ENCODE measurements around the gene UMODL1.

The UMODL1 gene

DNA sequence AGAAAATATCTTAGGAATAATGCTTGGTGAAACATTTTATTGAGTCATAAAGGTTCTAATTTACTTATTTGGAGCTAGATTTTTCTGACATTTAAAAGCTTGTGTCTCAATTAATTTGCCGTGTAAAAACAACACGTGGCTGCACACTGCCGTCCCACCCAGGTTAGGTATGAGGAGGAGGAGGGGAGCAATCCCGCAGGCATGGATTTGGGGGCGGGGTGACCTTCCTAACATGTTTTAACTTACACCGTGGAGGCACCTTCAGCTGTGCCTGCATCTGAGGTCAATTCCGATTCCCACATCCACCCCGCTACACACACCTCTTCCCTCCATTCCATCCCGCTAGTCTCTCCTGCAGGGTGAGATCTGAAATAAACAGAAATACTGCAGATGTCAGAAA lies 28.5 kb upstream of the UMODL1 start:
- POLR2A ChIA-PET (ENCODE audit: low non-redundant PET): no interaction called here

DNA sequence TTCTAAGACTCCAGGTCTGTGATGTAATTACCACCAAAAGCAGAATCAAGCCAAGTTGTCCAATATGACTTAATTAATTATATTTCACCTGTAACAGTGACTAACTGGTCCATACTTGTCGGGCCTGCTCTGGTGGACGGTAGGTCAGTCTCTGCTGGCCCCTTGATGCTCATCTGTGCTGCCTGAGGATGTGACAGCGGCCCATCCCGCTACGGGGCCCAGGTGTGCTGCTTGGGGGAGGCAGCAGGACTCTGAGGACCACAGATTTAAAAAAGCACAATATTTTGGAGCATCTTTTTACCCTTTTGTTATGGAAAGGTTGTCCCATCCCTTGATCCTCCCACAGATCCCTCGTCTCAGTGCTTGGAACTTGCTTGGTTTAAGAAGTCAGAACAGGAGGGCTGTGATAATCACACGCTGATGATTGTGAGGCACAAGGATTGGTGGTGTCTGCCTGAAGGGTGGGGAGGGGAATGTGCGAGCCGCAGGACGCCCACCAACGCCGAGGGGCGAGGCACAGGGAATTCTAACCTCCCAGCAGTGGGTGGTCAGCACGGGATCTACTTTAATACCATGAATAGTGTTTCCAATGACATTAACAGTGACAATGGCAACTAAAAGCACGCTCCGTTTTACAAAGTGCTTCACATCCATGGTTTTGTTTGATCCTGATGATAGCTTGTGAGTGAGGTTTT lies 27.8 kb upstream of the UMODL1 start:
- TF ChIP-seq, protein P1, sequence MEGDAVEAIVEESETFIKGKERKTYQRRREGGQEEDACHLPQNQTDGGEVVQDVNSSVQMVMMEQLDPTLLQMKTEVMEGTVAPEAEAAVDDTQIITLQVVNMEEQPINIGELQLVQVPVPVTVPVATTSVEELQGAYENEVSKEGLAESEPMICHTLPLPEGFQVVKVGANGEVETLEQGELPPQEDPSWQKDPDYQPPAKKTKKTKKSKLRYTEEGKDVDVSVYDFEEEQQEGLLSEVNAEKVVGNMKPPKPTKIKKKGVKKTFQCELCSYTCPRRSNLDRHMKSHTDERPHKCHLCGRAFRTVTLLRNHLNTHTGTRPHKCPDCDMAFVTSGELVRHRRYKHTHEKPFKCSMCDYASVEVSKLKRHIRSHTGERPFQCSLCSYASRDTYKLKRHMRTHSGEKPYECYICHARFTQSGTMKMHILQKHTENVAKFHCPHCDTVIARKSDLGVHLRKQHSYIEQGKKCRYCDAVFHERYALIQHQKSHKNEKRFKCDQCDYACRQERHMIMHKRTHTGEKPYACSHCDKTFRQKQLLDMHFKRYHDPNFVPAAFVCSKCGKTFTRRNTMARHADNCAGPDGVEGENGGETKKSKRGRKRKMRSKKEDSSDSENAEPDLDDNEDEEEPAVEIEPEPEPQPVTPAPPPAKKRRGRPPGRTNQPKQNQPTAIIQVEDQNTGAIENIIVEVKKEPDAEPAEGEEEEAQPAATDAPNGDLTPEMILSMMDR (conservative IDR thresholded peaks at IDR 0.05; ENCODE audit: low read depth): no peak
- CTCF ChIA-PET: interaction anchor here (1.1 kb wide), 1 partner anchor 64 kb away, joined by 3 read pairs; no protein-coding TSS in a partner anchor
- DNase-seq (ENCODE audit: low spot score): no peak
- POLR2A ChIA-PET (ENCODE audit: low non-redundant PET): no interaction called here
- H3K27ac ChIP-seq: no peak overlapping the region

More for the DNA sequence above, 28.5 kb upstream of the UMODL1 start:
- no peak for DNase-seq (ENCODE audit: low spot score)
- H3K27ac ChIP-seq: no peak overlapping the region
- CTCF ChIA-PET: no interaction called here
- TF ChIP-seq, protein P1 (conservative IDR thresholded peaks at IDR 0.05; ENCODE audit: low read depth): no peak

DNA sequence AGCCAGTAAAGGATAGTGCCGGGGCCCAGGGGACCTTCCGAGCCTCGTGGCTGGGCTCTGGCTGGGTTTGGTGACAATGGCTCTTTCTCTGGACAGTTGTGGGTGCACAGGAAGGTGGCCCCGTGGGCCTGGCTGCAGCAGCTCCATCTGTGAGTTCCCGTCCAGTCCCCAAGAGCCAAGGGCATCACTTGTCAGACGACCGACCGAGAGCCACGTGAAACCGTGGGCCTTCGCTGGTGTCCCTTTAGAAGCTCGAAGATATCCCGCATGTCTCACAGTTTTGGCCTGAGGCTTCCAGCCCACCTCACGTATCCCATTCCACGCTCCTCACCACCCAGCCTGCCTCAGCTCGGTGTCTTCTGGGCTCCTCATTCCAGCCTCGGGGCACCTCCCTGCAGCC lies 27.2 kb upstream of the UMODL1 start:
- no peak for DNase-seq (ENCODE audit: low spot score)
- H3K27ac ChIP-seq: no peak overlapping the region
- POLR2A ChIA-PET (ENCODE audit: low non-redundant PET): no interaction called here
- CTCF ChIA-PET: interaction anchor here (1.1 kb wide), 1 partner anchor 63 kb away, joined by 3 read pairs; no protein-coding TSS in a partner anchor
- TF ChIP-seq, protein P1 (conservative IDR thresholded peaks at IDR 0.05; ENCODE audit: low read depth): no peak

GRCh38 chr21:42044871-42045495 lies 26.1 kb upstream of the UMODL1 start:
- POLR2A ChIA-PET (ENCODE audit: low non-redundant PET): no interaction called here
- TF ChIP-seq, protein P1 (conservative IDR thresholded peaks at IDR 0.05; ENCODE audit: low read depth): no peak
- DNase-seq (ENCODE audit: low spot score): no peak
- CTCF ChIA-PET: no interaction called here
- H3K27ac ChIP-seq: no peak overlapping the region

GRCh38 chr21:42047821-42048613 lies 23.1 kb upstream of the UMODL1 start:
- no peak for DNase-seq (ENCODE audit: low spot score)
- CTCF ChIA-PET: interaction anchor here (0.6 kb wide), 1 partner anchor 141 kb away, joined by 4 read pairs; no protein-coding TSS in a partner anchor
- TF ChIP-seq, protein P1 (conservative IDR thresholded peaks at IDR 0.05; ENCODE audit: low read depth): no peak
- H3K27ac ChIP-seq: no peak overlapping the region
- POLR2A ChIA-PET (ENCODE audit: low non-redundant PET): no interaction called here

DNA sequence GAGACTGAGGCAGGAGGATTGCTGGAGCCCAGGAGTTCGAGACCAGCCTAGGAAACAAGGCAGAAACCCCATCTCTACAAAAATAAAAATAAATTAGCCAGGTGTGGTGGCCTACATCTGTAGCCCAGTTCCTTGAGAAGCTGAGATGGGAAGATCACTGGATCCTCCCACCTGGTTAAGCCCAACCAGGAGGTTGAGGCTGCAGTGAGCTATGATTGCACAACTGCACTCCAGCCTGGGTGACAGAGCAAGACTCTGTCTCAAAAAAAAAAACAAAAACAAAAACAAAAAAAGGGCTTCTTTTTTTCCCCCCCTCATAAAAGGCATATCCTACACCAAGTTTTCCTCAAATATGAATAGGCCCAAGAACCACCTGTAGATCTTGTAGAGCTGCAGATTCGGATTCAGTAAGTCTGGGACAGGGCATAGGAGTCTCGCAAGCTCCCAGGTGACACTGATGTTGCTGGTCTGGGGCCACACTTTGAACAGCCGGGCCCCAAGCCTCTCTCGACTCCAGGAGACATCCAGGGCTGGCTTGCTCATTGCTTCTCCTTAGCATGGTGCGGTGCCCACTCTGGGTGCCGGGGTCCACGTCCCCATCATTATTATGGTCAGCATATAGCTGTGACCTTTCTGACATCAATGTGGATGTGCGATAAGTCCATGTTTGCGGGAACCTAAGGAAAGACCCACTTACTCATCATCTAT lies 22.1 kb upstream of the UMODL1 start:
- POLR2A ChIA-PET (ENCODE audit: low non-redundant PET): no interaction called here
- no peak overlapping the region for H3K27ac ChIP-seq
- no peak for DNase-seq (ENCODE audit: low spot score)
- CTCF ChIA-PET: interaction anchor here (0.6 kb wide), 1 partner anchor 140 kb away, joined by 4 read pairs; no protein-coding TSS in a partner anchor
- TF ChIP-seq, protein P1 (conservative IDR thresholded peaks at IDR 0.05; ENCODE audit: low read depth): no peak
